Iris pigment epithelial cell (primary cell): ENCODE results near the gene YPEL1.

Source experiments
- DNase-seq: peaks from one replicate; pipeline ENCODE4 v3.0.0-alpha.2; 2011; ENCODE audit warnings: low read depth

The YPEL1 gene, protein sequence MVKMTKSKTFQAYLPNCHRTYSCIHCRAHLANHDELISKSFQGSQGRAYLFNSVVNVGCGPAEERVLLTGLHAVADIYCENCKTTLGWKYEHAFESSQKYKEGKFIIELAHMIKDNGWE

DNA sequence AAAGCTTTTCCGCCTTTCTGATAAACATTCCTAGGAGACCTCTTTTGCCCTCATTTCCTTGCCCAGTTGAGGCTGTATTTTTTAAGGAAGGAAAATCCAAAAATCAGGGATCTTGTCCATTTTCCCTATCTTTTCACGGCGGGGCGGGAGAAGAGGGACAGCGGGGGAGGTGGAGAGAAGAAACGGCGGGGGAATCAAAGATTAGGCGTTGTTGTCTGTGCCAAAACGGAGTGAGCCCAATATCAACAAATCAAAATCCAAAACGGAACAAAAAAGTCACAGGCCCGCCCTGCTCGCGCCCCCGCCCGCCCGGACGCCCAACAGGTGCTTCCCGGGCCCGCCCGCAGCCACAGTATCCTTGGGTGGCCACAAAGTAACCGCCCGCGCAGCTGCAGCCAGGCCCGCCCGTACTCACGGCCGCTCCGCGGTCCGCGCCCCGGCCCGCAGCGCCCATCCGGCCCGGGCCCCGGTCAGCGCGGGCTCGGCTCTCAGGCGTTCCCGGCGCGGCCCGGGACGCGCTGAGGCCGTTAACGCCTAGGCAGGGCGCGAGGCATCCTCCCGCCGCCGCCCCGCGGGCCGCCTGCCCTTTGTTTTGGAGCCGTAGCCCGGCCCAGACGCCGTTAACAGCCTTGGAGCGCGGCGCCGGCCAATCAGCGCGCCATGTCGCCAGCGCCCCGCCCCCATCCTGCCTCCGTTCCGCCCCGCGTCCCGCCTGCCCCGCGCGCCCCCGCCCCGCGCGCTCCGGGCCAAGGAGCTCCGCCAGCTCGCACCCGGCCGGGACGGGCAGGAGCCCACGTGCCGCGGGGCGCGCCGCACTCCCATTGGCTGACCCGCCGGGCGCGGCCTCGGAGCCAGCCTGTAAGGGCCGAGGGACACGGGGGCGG lies at the start of gene YPEL1:
YPEL1 (minus strand) TSS at position 595 of the 884 bp plus-strand sequence. CDS start 25,050 bp downstream, outside the sequence.
- DNase-seq: peak; percentile 97

DNA sequence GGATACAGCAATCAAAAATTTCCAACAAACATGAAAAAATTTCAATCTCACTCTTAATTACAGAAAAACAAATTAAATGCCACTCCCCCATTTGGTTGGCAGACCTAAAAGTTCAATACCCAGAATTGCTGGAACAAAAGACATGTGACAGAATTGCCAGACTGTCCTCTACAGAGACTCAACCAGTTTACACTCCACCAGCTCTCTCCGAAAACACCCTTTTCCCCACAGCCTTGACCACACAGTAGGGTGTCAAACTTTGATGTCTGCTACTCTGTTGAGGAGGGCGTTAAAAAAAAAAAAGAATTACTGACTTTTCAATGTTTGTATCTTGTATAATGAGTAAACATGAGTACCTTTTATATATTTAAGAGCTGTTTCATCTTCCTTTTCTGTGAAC lies 44.7 kb upstream of the YPEL1 start:
- no peak for DNase-seq

DNA sequence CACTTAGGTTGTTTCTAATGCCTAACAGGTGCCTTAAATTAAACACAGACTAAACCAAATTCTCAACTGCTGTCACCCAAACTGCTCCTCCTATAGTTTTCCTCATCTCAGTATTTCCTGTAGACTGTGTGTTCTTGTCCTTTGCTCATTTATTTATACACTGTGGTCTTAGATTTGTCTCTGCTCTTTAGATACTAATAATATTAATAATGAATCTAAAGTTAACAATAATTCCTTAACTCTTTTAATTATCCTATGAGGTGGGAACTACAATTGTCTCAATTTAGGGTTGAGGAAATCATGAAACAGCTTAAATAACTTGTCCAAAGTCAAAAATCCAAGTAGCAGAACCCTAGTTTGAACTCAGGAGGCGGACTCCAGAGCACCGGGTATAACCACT lies 43.9 kb upstream of the YPEL1 start:
- no peak for DNase-seq

DNA sequence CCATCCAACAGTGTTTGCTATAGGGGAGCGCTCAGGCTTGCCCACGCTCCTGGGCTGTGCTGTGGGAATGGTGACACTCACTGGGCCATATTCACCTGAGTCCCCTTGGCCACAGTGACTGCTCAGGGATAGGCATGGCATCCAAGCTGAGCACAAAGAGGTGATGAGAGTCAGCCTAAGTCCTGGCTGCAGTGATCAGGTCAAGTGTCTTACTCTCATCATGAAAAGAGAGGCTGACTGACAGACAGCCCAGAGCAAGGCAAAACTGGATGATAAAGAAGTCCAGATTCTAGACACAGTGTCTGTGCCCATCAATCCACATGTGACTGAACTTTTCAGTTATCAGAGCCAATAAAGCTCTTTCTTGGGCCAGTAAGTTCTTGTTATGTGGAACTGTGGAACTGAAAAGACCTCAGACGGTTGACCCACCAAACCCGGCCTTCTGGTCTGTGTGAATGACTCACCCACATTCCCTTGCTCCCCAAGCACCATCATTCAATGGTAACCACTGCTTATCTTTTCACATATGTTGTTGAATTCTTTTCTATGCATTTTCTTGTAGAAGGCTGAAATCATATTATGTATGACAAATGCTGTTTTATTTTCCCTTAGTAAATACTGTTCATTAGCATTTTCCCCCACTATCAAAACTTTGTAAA lies 43.2 kb upstream of the YPEL1 start:
- DNase-seq: peak; percentile 93

DNA sequence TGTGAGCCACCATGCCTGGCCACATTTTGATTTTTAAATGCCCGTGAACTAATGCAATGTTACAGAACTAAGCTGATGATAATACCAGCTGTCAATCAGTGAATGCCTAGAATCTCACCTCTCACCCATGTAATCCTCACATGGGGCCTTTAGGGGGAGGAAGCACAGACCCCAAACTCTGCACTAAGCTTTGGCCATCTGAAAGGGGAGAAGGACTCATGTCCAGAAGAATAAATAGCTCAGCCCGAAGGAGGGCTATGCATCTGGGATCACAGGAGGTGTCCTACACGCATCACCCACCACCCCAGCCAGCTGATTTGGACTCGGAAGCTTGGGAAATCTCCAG lies 36.0 kb upstream of the YPEL1 start:
- no peak for DNase-seq

DNA sequence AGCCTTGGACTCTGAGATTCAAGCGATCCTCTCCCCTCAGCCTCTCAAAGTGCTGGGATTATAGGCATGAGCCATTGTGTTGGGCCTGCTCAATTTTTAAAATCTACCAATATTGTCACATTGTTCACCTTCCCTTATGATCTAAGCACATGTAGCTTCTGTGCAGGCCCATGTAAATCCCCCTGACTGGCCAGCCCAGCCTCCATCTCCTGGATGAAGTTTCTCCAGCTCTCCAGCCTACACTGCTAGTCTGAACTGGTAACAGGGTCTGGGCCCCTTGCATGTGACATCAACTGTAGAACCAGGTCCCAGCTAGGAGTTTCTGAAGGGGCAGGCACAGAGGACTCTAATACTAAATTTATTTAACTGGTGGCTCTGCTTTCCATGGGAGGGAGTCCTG lies 32.8 kb upstream of the YPEL1 start:
- no peak for DNase-seq

DNA sequence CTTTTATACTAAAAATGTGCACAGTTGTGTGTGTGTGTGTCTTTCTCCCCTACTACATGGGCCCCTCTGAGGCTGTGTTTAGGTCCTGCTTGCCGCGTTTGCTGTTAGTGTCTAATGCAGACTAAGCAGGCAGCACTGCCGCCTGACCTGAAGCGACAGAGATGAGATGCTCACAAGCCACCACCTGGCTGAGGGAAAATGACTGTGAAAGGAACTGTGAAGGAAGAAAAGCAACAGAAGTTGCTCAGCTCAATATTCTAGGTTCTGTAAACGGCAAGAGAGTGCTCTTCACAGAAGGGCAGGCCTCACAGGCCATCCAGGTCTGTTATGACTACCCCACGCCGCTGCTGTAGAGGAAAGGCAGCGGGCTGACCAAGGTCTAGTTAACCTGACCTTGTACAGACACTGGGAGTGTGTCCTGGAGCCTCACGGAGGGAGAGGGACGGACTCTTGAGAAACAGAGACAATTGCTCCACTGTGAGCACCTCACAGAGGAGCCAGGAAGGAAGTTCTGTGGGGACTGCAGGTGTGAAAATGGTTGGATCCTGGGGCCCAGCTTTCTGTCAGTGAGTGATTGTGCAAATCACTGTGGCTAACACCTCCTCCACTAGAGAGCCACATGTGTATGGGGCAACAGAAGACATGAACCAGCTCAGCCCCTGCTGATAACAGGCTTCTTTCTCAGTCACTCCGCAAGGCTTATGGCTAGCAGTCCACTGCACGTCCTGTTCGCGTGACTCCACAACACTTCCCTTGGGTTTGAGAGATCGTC lies 31.3 kb upstream of the YPEL1 start:
- DNase-seq: no peak

DNA sequence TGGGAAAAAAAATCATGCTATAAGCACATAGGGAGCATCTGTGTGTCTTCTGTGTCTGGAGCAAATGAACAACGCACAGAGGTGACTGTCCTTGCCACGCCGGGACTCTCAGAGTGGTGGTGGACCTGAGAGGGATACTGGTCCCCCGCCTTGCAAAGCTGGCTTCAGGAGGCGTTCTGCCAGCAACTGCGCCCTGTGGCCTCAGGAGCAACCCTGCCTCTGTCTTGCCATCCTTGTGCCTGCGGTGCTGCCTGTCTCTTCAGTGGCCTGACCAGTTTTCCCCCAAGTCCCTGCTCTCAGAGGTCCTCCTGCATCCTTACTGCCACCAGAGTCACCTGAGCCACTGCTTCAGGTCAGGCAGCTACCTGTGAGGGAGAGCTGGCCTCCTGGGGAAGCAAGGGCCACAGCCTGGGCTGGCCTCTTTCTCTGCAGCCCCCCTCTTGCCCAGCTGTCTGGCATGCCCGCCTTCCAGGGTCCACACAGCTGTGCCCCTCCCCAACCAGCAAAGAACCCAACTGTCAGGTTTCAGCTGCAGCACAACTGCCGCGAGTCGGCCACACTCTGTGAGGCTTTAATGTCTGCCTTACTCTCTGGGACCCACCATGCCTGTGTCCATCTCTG lies 30.4 kb upstream of the YPEL1 start:
- no peak for DNase-seq

DNA sequence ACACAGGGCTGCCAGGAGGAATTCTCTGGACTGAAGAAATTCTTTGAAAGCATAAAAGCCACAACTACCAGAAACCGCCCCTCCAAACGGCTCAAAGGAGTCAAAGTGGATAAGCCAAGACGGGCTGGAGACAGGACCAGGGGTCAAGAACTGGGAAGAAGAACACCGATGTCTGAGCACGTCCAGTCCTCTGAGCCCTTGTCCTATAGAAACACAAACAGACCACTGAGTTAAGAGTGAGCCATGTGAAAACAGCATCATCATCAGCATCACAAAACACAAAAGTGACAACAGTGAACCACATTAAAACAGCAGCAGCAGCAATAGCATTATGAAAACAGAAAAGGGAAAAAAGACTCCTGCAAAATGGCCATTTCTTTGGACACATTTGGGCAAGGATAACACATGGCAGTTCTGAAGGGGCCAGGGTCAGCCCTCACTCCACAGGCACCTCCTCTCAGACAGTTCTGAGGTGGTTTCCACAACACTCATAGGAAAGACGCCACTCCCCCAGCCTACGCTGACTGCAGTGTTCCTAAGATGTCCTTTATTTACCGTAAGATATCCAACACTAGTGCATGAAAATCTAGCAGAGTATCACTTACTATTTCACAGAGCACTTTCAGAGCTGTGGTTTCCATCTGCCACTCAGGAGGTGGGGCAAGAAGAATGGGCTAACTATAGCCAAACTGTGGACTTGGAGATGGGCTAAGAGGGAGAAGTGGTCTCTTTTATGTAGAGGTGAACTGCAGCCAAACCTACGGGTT lies 28.6 kb upstream of the YPEL1 start:
- no peak for DNase-seq

DNA sequence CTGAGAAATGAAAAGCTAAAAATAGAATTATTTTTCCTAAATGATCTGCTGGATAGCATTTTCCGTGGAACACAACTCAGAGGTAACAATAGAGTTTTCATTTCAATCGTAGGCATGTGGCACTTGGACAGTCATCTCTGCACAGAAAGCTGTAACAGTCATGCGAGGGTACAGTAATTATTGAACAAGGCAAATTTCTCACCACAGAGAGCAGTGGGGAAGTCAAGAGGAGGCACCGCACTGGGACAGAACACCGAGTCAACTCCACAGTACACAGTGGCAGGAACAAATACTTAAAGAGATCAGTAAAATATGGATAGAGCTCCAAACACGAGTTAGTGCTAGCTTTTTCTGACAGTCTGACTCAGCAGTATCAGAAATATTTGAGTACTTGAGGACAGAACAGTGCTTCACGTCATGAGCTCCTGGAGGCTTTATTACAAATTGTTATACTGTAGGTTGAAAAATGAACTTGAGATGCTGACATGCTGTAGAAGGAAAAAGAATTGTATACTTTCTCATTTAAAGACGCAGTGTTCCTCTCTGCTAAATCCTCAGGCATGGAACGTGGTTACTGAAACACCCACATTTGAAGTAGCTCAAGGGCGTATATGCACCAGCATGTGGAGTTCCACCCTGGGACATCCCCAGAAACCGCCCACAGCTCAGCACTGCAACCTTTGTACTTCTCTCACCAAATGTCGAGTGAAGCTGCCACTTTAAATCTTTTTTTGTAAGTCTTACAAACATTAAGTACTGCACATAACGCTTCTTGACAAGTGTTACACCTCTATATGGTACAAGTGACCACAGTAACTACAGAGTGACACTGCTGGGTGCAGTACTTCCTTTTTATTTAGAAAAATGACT lies 27.4 kb upstream of the YPEL1 start:
- no peak for DNase-seq

DNA sequence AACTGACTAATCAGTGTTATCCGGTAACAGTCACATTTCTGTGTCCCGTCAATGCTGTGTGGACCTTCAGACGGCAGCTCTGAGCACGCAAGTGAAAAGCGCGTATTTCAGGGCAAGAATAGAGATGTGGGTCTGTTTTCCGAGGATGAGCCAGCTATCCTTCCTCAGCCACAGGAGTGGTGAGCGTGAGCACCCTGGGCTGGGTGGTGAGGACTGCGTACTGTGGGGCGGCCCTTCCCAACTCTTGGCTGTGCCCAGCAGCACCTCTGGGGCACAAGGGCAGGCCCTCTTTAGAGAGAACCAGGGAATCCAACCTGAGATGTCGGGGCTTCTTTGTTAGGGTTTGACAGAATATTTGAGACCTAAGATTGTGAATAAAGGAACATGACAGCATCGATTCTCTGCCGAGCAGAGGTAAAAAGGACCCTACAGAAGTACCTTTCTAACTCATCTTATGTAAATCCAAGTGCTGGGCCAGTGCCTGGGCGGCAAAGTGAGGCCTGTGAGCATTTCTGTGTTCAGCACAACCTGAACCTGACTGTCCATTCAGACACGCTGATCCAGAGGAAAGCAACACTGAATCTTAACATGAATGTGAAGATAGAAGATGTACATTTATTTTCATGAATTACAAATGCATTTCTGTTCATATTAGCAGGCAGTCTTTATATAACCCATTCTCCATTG lies 26.5 kb upstream of the YPEL1 start:
- DNase-seq: no peak

DNA sequence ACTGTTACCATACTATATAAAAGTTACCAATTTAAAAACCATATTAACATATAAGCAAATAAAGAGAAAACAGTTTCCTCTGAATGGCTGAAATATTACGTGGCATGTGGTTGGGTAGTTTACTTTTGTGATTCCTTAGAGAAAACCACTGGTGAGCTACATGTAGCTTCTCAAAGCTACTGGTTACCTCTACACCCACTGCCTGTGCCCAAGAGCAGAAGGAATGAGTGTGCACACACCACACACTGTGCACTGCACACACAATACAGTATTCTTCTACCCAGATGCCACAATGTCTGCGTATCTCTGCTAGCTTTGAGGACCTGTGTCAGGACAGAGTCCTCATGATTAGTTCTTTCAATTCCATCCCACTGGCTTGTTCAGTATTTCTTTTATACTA lies 25.5 kb upstream of the YPEL1 start:
- peak; percentile 53 for DNase-seq

DNA sequence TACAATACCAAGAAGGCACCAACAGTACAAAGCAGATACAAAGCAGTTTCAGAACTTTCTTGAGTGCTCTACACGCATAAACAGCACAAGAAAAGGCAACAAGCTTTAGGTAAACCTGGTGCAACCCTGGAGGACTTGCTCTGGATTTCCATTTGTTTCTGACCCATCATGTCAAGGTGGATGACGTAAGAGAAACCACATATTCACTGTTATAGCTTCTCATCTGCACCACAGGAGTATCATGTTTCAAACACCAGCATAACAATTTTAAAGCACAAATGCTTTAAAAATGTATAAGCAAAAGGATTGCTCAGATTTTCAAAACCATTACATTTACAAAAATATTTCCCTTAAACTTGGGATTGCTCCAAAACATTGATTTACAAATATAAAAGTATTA lies 25.0 kb upstream of the YPEL1 start:
- peak; percentile 95 for DNase-seq

DNA sequence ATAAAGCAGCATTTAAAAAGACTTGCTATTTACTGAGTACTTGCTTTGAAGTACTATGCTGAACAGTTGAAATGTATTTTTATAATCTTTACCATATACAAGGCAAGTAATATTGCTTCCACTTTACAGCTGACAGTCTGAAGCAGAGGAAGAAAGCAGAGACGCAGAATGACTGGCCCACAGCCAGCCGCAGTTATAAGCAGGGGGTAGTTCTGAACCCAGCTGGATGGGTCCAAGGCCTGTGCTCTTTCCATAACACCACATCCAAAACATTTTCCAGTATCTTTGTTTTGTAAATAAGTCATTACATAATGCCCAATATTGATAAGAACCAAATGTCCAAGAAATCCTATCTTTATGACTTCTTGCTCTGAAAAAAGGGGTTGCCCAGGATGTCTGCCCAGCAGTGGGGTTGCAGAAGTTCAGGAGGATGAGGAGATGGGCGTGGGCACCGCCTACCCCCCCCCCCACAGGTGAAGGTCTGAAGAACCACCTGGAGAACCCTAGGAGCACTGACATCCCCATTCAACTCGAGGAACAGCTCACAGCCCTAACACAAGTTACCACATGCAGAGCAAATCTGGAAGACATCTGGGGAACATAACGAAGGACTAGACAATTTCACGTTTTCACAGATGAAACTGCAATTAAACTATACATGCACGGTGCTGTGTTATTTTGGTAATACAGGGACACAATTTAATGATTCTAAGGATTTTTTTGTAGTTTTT lies 24.2 kb upstream of the YPEL1 start:
- no peak for DNase-seq

DNA sequence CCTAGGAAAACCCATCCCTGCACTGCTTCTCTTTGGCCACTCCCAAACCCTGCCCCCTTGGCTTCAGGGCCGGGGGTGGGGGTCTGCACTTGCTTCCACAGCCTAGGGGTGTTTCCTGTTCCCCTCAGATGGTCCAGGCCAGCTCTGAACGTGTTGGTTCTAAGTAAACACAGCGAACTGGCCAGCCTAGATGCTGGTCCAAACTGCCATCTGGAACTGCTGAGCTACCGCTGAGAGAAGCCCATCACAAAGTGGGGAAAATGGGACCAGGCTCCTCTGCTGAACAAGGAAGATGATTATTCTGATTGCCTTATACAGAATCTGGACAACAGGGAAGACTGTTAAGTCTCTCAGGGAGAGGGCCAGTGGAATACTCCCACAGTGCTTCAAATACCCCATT lies 23.5 kb upstream of the YPEL1 start:
- DNase-seq: no peak

DNA sequence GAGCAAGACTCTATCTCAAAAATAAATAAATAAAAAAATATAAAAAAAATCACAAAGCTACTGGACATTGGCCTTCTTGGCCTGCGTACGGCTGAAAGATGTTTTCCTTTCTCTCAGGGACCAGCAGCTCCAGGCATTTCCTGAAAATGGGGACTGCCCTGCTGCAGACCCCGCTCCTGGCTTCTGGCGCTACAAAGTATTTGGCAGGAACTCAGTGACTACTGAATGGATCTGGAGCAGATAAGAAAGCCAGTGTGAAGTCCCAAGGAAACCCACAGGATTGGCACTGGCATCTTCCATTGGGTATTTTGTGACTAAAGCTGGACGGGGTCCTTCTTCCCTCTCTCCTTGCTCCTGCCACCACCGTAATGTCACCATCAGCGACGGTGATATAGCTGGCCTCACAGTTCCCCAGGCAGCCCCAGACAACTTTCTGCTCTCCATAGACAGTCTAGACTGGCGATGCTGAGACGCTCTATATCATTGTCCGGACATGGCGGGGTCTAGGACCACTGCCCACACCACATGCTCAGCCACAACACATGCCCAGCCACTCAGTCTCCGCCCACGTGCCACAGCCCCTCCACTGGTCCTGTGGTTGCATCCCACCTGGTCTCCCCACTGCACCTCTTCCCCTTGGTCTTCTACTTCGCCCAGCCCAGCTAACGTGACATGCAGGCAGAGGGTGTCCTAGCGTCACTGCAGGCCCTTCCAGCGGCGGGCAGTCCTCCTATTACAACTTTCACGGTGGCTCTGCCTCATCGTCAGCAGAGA lies 22.7 kb upstream of the YPEL1 start:
- DNase-seq: no peak

DNA sequence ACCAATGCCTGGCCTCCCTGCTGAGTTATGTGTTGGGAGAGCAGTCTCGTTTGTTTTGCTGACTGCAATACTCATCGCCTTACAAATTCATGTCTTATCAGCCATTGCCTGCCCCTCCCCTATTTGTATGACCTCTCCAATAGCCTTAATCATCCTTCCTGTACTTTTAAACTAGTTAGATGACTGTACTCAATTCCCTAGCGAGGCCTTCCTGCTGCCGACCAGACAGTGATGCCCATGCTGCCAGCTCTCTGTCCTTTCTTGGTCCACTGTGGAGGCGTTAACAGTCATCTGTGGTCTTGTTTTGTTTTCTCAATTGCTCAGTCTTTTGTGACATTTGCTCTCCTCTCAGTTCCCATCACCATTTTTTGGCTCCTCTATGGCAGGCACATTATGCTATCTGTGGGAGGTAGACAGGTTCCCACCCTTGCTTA lies 20.3 kb upstream of the YPEL1 start:
- peak; percentile 82 for DNase-seq

DNA sequence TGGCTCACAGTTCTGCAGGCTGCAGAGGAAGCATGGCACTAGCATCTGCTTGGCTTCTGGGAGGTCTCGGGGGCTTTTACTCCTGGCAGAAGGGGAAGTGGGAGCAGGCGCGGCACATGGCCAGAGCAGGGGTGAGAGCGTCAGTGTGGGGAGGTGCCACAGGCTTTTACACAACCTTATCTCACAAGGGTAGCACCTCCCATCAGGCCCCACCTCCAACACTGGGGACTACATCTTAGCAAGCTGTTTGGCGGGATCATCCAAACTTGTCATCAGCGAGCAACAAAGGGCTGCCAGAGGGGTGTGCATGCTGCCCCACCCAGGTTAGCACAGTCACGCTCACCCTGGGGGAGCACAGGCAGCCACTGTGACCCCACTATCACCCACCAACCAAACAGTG lies 18.9 kb upstream of the YPEL1 start:
- DNase-seq: no peak
